Measurements from ENCODE around the gene C2CD2. TPM values are rescaled to one million over a fixed set of nuclear protein-coding genes. Genes with fewer than 3 reads are reported as not detected.
A peak's percentile ranks its signal among the peaks of the same experiment; 100 is the strongest.

The C2CD2 gene
- total RNA-seq, 4 donors from 2014 or later = 35.9 to 43.8 (median 38.9) TPM

- WGBS = 90% methylated on average over 20 of the region's 20 CpGs
Measured at GRCh38 chr21:41954654-41955499, 1.1 kb upstream of the C2CD2 start.

GRCh38 chr21:41953249-41953830 lies 478 bp downstream of the C2CD2 start:
- no peaks in the 10 kb centered on the region for H3K9me3 ChIP-seq
- no peaks in the 10 kb centered on the region for H3K27me3 ChIP-seq
- peak overlapping the region; percentile 74 for H3K27ac ChIP-seq
- no CpG with 5 or more reads among the region's 67 CpGs for WGBS
- DNase-seq (ENCODE audit: low spot score in 2 of 2) = no peak
- TF ChIP-seq POLR2A (IDR thresholded peaks at IDR 0.05) = peak in 1 of 2 donors; percentile 7
- TF ChIP-seq CTCF (IDR thresholded peaks at IDR 0.05) = no peak
- no peaks in the 10 kb centered on the region for H3K36me3 ChIP-seq
- H3K4me1 ChIP-seq = peaks cover 59% of the 10 kb centered on the region
- H3K4me3 ChIP-seq = peak overlapping the region; percentile 64

More at GRCh38 chr21:41954654-41955499, 1.1 kb upstream of the C2CD2 start:
- Histone ChIP-seq H3K36me3 (no peaks in the 10 kb centered on the region), H3K27ac (no peak overlapping the region), H3K4me3 (no peak overlapping the region), H3K27me3 (no peaks in the 10 kb centered on the region), H3K9me3 (no peaks in the 10 kb centered on the region), H3K4me1 (peaks cover 55% of the 10 kb centered on the region)
- TF ChIP-seq POLR2AphosphoS5 (IDR thresholded peaks at IDR 0.05) (no peak), POLR2A (IDR thresholded peaks at IDR 0.05) (no peak), EP300 (IDR thresholded peaks at IDR 0.05) (no peak), CTCF (IDR thresholded peaks at IDR 0.05) (no peak)
- DNase-seq (ENCODE audit: low spot score in 2 of 2) = no peak

GRCh38 chr21:41952568-41953248 lies 1.1 kb downstream of the C2CD2 start:
- H3K4me1 ChIP-seq = peaks cover 59% of the 10 kb centered on the region
- 45% methylated on average over 28 of the region's 30 CpGs for WGBS

GRCh38 chr21:41951876-41952567 lies 1.8 kb downstream of the C2CD2 start:
- Histone ChIP-seq H3K9me3 (no peaks in the 10 kb centered on the region), H3K27ac (peak overlapping the region; percentile 74), H3K4me3 (peak overlapping the region; percentile 64), H3K4me1 (peaks cover 59% of the 10 kb centered on the region), H3K36me3 (no peaks in the 10 kb centered on the region), H3K27me3 (no peaks in the 10 kb centered on the region)
- DNase-seq (ENCODE audit: low spot score in 2 of 2) = no peak
- TF ChIP-seq CTCF (IDR thresholded peaks at IDR 0.05) (no peak), POLR2A (IDR thresholded peaks at IDR 0.05) (no peak), POLR2AphosphoS5 (IDR thresholded peaks at IDR 0.05) (no peak), EP300 (IDR thresholded peaks at IDR 0.05) (no peak)
- WGBS = 98% methylated on average over 5 of the region's 5 CpGs

More at GRCh38 chr21:41952568-41953248, 1.1 kb downstream of the C2CD2 start:
- TF ChIP-seq POLR2A (IDR thresholded peaks at IDR 0.05) = no peak
- no peak for TF ChIP-seq EP300 (IDR thresholded peaks at IDR 0.05)
- TF ChIP-seq POLR2AphosphoS5 (IDR thresholded peaks at IDR 0.05) = no peak
- TF ChIP-seq CTCF (IDR thresholded peaks at IDR 0.05) = no peak
- Histone ChIP-seq H3K27me3 (no peaks in the 10 kb centered on the region), H3K36me3 (no peaks in the 10 kb centered on the region), H3K27ac (peak overlapping the region; percentile 74), H3K4me3 (peak overlapping the region; percentile 64), H3K9me3 (no peaks in the 10 kb centered on the region)
- no peak for DNase-seq (ENCODE audit: low spot score in 2 of 2)

Data from suprapubic skin (tissue), 4 donors.